ENCODE measurements around the gene CLTB. TPM values are rescaled to one million over a fixed set of nuclear protein-coding genes. Genes with fewer than 3 reads are reported as not detected.
A peak's percentile ranks its signal among the peaks of the same experiment; 100 is the strongest.

CLTB gene
- total and polyA plus RNA-seq, 10 of the 15 experiments (the other 5 are each of a cell fraction or from before 2014, with no cell fraction given) = 1.6 to 52.8 (median 36.9) TPM

DNA sequence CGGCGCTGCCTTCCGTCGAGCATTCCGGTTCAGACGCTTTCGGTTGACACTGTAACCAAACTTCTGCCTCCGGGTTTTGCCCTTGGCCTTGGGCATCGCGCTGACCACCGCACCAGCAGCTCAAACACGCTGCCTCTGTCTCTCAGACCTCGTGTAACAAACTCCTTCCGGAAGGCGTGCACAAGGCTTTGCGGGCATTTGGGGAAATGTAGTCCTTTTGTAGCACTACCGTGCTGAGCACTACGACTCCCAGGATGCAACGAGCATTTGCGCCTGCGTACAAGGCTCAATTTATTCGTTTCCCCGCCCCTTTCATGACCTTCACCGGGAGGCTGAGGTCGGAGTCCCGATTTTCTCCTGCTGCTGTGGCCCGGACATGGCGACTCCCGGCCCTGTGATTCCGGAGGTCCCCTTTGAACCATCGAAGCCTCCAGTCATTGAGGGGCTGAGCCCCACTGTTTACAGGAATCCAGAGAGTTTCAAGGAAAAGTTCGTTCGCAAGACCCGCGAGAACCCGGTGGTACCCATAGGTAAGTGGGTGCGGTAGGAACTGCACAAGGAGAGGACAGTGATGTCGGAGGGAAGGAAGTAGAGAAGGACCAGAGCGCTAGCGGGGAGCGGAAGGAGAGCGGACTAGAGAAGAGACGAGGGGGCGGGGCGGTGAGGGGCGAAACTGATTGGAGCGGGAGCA lies 27.8 kb downstream of the CLTB start, which contains the start of the genes HIGD2A and NOP16 (continued):
- TF ChIP-seq, protein P1, sequence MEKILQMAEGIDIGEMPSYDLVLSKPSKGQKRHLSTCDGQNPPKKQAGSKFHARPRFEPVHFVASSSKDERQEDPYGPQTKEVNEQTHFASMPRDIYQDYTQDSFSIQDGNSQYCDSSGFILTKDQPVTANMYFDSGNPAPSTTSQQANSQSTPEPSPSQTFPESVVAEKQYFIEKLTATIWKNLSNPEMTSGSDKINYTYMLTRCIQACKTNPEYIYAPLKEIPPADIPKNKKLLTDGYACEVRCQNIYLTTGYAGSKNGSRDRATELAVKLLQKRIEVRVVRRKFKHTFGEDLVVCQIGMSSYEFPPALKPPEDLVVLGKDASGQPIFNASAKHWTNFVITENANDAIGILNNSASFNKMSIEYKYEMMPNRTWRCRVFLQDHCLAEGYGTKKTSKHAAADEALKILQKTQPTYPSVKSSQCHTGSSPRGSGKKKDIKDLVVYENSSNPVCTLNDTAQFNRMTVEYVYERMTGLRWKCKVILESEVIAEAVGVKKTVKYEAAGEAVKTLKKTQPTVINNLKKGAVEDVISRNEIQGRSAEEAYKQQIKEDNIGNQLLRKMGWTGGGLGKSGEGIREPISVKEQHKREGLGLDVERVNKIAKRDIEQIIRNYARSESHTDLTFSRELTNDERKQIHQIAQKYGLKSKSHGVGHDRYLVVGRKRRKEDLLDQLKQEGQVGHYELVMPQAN (conservative IDR thresholded peaks at IDR 0.05) = peak; percentile 99
- TF ChIP-seq ZNF622 (IDR thresholded peaks at IDR 0.05) = no peak
- TF ChIP-seq EGR1 (IDR thresholded peaks at IDR 0.05; ENCODE audit: borderline replicate concordance in 1 of 2, low read depth in 2 of 2, low read length in 2 of 2) = peak; percentile 30 to 46
- peak; percentile 15; the same call in 1 of the 2 replicates for TF ChIP-seq SPI1 (IDR thresholded peaks at IDR 0.05; ENCODE audit: borderline replicate concordance, insufficient read depth, low read depth, low read length)
- 0 out of 2 replicates have a peak, but pooled peaks have one; percentile 45 for TF ChIP-seq STAT3 (IDR thresholded peaks at IDR 0.05; ENCODE audit: low read depth, low read length)
- TF ChIP-seq KLF5 (IDR thresholded peaks at IDR 0.05; ENCODE audit: partially characterized antibody) = peak; percentile 58
- TF ChIP-seq CREB1 (IDR thresholded peaks at IDR 0.05; ENCODE audit: low read depth) = peak; percentile 77
- TF ChIP-seq, protein P2, sequence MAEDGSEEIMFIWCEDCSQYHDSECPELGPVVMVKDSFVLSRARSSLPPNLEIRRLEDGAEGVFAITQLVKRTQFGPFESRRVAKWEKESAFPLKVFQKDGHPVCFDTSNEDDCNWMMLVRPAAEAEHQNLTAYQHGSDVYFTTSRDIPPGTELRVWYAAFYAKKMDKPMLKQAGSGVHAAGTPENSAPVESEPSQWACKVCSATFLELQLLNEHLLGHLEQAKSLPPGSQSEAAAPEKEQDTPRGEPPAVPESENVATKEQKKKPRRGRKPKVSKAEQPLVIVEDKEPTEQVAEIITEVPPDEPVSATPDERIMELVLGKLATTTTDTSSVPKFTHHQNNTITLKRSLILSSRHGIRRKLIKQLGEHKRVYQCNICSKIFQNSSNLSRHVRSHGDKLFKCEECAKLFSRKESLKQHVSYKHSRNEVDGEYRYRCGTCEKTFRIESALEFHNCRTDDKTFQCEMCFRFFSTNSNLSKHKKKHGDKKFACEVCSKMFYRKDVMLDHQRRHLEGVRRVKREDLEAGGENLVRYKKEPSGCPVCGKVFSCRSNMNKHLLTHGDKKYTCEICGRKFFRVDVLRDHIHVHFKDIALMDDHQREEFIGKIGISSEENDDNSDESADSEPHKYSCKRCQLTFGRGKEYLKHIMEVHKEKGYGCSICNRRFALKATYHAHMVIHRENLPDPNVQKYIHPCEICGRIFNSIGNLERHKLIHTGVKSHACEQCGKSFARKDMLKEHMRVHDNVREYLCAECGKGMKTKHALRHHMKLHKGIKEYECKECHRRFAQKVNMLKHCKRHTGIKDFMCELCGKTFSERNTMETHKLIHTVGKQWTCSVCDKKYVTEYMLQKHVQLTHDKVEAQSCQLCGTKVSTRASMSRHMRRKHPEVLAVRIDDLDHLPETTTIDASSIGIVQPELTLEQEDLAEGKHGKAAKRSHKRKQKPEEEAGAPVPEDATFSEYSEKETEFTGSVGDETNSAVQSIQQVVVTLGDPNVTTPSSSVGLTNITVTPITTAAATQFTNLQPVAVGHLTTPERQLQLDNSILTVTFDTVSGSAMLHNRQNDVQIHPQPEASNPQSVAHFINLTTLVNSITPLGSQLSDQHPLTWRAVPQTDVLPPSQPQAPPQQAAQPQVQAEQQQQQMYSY (CRISPR knock-in tag; IDR thresholded peaks at IDR 0.05) = no peak
- TF ChIP-seq, protein P3, sequence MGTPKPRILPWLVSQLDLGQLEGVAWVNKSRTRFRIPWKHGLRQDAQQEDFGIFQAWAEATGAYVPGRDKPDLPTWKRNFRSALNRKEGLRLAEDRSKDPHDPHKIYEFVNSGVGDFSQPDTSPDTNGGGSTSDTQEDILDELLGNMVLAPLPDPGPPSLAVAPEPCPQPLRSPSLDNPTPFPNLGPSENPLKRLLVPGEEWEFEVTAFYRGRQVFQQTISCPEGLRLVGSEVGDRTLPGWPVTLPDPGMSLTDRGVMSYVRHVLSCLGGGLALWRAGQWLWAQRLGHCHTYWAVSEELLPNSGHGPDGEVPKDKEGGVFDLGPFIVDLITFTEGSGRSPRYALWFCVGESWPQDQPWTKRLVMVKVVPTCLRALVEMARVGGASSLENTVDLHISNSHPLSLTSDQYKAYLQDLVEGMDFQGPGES (IDR thresholded peaks at IDR 0.05) = no peak
- TF ChIP-seq, protein P4, sequence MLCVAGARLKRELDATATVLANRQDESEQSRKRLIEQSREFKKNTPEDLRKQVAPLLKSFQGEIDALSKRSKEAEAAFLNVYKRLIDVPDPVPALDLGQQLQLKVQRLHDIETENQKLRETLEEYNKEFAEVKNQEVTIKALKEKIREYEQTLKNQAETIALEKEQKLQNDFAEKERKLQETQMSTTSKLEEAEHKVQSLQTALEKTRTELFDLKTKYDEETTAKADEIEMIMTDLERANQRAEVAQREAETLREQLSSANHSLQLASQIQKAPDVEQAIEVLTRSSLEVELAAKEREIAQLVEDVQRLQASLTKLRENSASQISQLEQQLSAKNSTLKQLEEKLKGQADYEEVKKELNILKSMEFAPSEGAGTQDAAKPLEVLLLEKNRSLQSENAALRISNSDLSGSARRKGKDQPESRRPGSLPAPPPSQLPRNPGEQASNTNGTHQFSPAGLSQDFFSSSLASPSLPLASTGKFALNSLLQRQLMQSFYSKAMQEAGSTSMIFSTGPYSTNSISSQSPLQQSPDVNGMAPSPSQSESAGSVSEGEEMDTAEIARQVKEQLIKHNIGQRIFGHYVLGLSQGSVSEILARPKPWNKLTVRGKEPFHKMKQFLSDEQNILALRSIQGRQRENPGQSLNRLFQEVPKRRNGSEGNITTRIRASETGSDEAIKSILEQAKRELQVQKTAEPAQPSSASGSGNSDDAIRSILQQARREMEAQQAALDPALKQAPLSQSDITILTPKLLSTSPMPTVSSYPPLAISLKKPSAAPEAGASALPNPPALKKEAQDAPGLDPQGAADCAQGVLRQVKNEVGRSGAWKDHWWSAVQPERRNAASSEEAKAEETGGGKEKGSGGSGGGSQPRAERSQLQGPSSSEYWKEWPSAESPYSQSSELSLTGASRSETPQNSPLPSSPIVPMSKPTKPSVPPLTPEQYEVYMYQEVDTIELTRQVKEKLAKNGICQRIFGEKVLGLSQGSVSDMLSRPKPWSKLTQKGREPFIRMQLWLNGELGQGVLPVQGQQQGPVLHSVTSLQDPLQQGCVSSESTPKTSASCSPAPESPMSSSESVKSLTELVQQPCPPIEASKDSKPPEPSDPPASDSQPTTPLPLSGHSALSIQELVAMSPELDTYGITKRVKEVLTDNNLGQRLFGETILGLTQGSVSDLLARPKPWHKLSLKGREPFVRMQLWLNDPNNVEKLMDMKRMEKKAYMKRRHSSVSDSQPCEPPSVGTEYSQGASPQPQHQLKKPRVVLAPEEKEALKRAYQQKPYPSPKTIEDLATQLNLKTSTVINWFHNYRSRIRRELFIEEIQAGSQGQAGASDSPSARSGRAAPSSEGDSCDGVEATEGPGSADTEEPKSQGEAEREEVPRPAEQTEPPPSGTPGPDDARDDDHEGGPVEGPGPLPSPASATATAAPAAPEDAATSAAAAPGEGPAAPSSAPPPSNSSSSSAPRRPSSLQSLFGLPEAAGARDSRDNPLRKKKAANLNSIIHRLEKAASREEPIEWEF (IDR thresholded peaks at IDR 0.05; ENCODE audit: insufficient replicate concordance, low read depth, low read length) = no peak
- TF ChIP-seq WRNIP1 (IDR thresholded peaks at IDR 0.05; ENCODE audit: borderline replicate concordance, low read depth, low read length) = peak; percentile 96; the same call in 1 of the 2 replicates
- peak; percentile 88; the same call in 1 of the 2 replicates for TF ChIP-seq NR2F1 (conservative IDR thresholded peaks at IDR 0.05)
- 0 out of 2 replicates have a peak, but pooled peaks have one; percentile 64 for TF ChIP-seq CBX5 (IDR thresholded peaks at IDR 0.05; ENCODE audit: low read depth)
- peak; percentile 96 for TF ChIP-seq GABPA (IDR thresholded peaks at IDR 0.05; ENCODE audit: low read depth)
- no peak for TF ChIP-seq FOXM1 (IDR thresholded peaks at IDR 0.05; ENCODE audit: low read depth, low read length)
- no peak for TF ChIP-seq FOXK2 (IDR thresholded peaks at IDR 0.05)

All from GM12878 (cell line).